ENCODE data around the gene CEP135.
"Not testable (repeated sequence)": the region's sequence is repeated elsewhere in the genome, so short reads cannot be mapped to it uniquely, and the experiment has no call there.

Gene CEP135

GRCh38 chr4:55931043-55931442 lies 17.7 kb upstream of the CEP135 start:
- H3K27me3 Mint-ChIP-seq: no peaks in the 10 kb centered on the region
- no peak for DNase-seq
- H3K36me3 Mint-ChIP-seq: no peaks in the 10 kb centered on the region
- CTCF ChIA-PET: interaction anchor here (2.0 kb wide), 1 partner anchor 18 kb away, joined by 6 read pairs; the partner anchor contains the start of gene CEP135
- H3K27ac Mint-ChIP-seq: no peak overlapping the region
- H3K9me3 Mint-ChIP-seq: peaks cover 7% of the 10 kb centered on the region
- no peaks in the 10 kb centered on the region for H3K4me1 Mint-ChIP-seq
- H3K4me3 Mint-ChIP-seq: no peak overlapping the region

- no peaks in the 10 kb centered on the region for H3K36me3 Mint-ChIP-seq
- CTCF ChIA-PET: interaction anchor here (2.0 kb wide), 1 partner anchor 17 kb away, joined by 6 read pairs; the partner anchor contains the start of gene CEP135
- peaks cover 7% of the 10 kb centered on the region for H3K9me3 Mint-ChIP-seq
- no peak overlapping the region for H3K4me3 Mint-ChIP-seq
- H3K27ac Mint-ChIP-seq: no peak overlapping the region
- no peak for DNase-seq
- H3K4me1 Mint-ChIP-seq: no peaks in the 10 kb centered on the region
- no peaks in the 10 kb centered on the region for H3K27me3 Mint-ChIP-seq
These were observed 16.9 kb upstream of the CEP135 start for GRCh38 chr4:55931833-55932232.

- Mint-ChIP-seq H3K36me3 (peaks cover under 1% of the 10 kb centered on the region), H3K27me3 (no peaks in the 10 kb centered on the region), H3K27ac (no peak overlapping the region), H3K9me3 (peaks cover 7% of the 10 kb centered on the region), H3K4me3 (no peak overlapping the region), H3K4me1 (no peaks in the 10 kb centered on the region)
- CTCF ChIA-PET: interaction anchor here (1.3 kb wide), 1 partner anchor 16 kb away, joined by 4 read pairs; the partner anchor contains the start of gene CEP135
- no peak for DNase-seq
These were observed 16.2 kb upstream of the CEP135 start for GRCh38 chr4:55932511-55932910.

- H3K27me3 Mint-ChIP-seq: no peaks in the 10 kb centered on the region
- CTCF ChIA-PET: interaction anchor here (1.3 kb wide), 1 partner anchor 15 kb away, joined by 4 read pairs; the partner anchor contains the start of gene CEP135
- H3K4me1 Mint-ChIP-seq: no peaks in the 10 kb centered on the region
- H3K4me3 Mint-ChIP-seq: no peak overlapping the region
- peaks cover 10% of the 10 kb centered on the region for H3K36me3 Mint-ChIP-seq
- no peak overlapping the region for H3K27ac Mint-ChIP-seq
- peaks cover 9% of the 10 kb centered on the region for H3K9me3 Mint-ChIP-seq
- DNase-seq: no peak
These were observed 15.1 kb upstream of the CEP135 start for GRCh38 chr4:55933611-55934010.

- H3K4me3 Mint-ChIP-seq, H3K9me3 Mint-ChIP-seq, H3K27me3 Mint-ChIP-seq, DNase-seq, H3K27ac Mint-ChIP-seq, H3K4me1 Mint-ChIP-seq, CTCF ChIA-PET: not testable (repeated sequence)
- peaks cover 16% of the 10 kb centered on the region for H3K36me3 Mint-ChIP-seq
These were observed 12.8 kb upstream of the CEP135 start for GRCh38 chr4:55935907-55936306.

GRCh38 chr4:55938481-55938880 lies 10.3 kb upstream of the CEP135 start:
- H3K4me3 Mint-ChIP-seq: no peak overlapping the region
- H3K36me3 Mint-ChIP-seq: peaks cover 19% of the 10 kb centered on the region
- H3K4me1 Mint-ChIP-seq: no peaks in the 10 kb centered on the region
- CTCF ChIA-PET: no interaction called here
- DNase-seq: no peak
- no peaks in the 10 kb centered on the region for H3K27me3 Mint-ChIP-seq
- H3K9me3 Mint-ChIP-seq: peaks cover 7% of the 10 kb centered on the region
- H3K27ac Mint-ChIP-seq: no peak overlapping the region

GRCh38 chr4:55939421-55939820 lies 9.3 kb upstream of the CEP135 start:
- Mint-ChIP-seq H3K4me1 (no peaks in the 10 kb centered on the region), H3K27ac (no peak overlapping the region), H3K27me3 (no peaks in the 10 kb centered on the region), H3K4me3 (no peak overlapping the region), H3K36me3 (peaks cover 22% of the 10 kb centered on the region), H3K9me3 (peaks cover 6% of the 10 kb centered on the region)
- CTCF ChIA-PET: no interaction called here
- DNase-seq: no peak

- H3K4me3 Mint-ChIP-seq: no peak overlapping the region
- H3K36me3 Mint-ChIP-seq: peaks cover 29% of the 10 kb centered on the region
- H3K27me3 Mint-ChIP-seq: no peaks in the 10 kb centered on the region
- CTCF ChIA-PET: no interaction called here
- peaks cover 6% of the 10 kb centered on the region for H3K9me3 Mint-ChIP-seq
- peaks cover 13% of the 10 kb centered on the region for H3K4me1 Mint-ChIP-seq
- DNase-seq: no peak
- no peak overlapping the region for H3K27ac Mint-ChIP-seq
These were observed 6.8 kb upstream of the CEP135 start for GRCh38 chr4:55941881-55942396.

- peak overlapping the region; percentile 80 for H3K4me3 Mint-ChIP-seq
- peaks cover 19% of the 10 kb centered on the region for H3K36me3 Mint-ChIP-seq
- DNase-seq: peak; percentile 41
- CTCF ChIA-PET: interaction anchor here (0.7 to 2.4 kb wide), 7 partner anchors 10 to 490 kb away, joined by 3 to 15 read pairs (median 4); partner anchors contain the start of gene PAICS
- peak overlapping the region; percentile 92 for H3K27ac Mint-ChIP-seq
- peaks cover 48% of the 10 kb centered on the region for H3K4me1 Mint-ChIP-seq
- H3K27me3 Mint-ChIP-seq: no peaks in the 10 kb centered on the region
- H3K9me3 Mint-ChIP-seq: no peaks in the 10 kb centered on the region
These were observed 1.4 kb upstream of the CEP135 start for GRCh38 chr4:55947254-55947882.

GRCh38 chr4:55947912-55948725 lies 626 bp upstream of the CEP135 start:
- H3K27ac Mint-ChIP-seq: peak overlapping the region; percentile 92
- peak; percentile 54 for DNase-seq
- H3K4me1 Mint-ChIP-seq: peaks cover 50% of the 10 kb centered on the region
- H3K36me3 Mint-ChIP-seq: peaks cover 22% of the 10 kb centered on the region
- no peaks in the 10 kb centered on the region for H3K9me3 Mint-ChIP-seq
- H3K4me3 Mint-ChIP-seq: peak overlapping the region; percentile 80
- no peaks in the 10 kb centered on the region for H3K27me3 Mint-ChIP-seq
- CTCF ChIA-PET: interaction anchor here (0.6 to 2.4 kb wide), 18 partner anchors 10 to 1029 kb away, joined by 3 to 15 read pairs (median 4); partner anchors contain the start of genes AASDH, NOA1 and PAICS

GRCh38 chr4:55949482-55949802 lies 697 bp downstream of the CEP135 start:
- Mint-ChIP-seq H3K4me1 (peaks cover 50% of the 10 kb centered on the region), H3K36me3 (peaks cover 28% of the 10 kb centered on the region), H3K27me3 (no peaks in the 10 kb centered on the region), H3K4me3 (peak overlapping the region; percentile 80), H3K27ac (peak overlapping the region; percentile 92), H3K9me3 (no peaks in the 10 kb centered on the region)
- CTCF ChIA-PET: interaction anchor here (0.6 to 2.4 kb wide), 15 partner anchors 8 to 1028 kb away, joined by 3 to 15 read pairs (median 3); partner anchors contain the start of genes AASDH, NOA1 and PAICS
- no peak for DNase-seq

- DNase-seq: no peak
- Mint-ChIP-seq H3K36me3 (peaks cover 34% of the 10 kb centered on the region), H3K4me3 (no peak overlapping the region), H3K27ac (no peak overlapping the region), H3K27me3 (no peaks in the 10 kb centered on the region), H3K4me1 (peaks cover 40% of the 10 kb centered on the region), H3K9me3 (no peaks in the 10 kb centered on the region)
- CTCF ChIA-PET: no interaction called here
These were observed 2.6 kb downstream of the CEP135 start for GRCh38 chr4:55951191-55951922.

GRCh38 chr4:55955710-55956109 lies 7.0 kb downstream of the CEP135 start:
- Mint-ChIP-seq H3K4me3 (no peak overlapping the region), H3K27me3 (no peaks in the 10 kb centered on the region), H3K36me3 (peaks cover 52% of the 10 kb centered on the region), H3K9me3 (no peaks in the 10 kb centered on the region), H3K27ac (no peak overlapping the region), H3K4me1 (peaks cover 9% of the 10 kb centered on the region)
- DNase-seq: no peak
- CTCF ChIA-PET: interaction anchor here (1.2 kb wide), 1 partner anchor 18 kb away, joined by 3 read pairs; no protein-coding TSS in a partner anchor

- Mint-ChIP-seq H3K4me3 (no peak overlapping the region), H3K27ac (no peak overlapping the region), H3K27me3 (no peaks in the 10 kb centered on the region), H3K4me1 (no peaks in the 10 kb centered on the region), H3K9me3 (no peaks in the 10 kb centered on the region), H3K36me3 (peaks cover 44% of the 10 kb centered on the region)
- no peak for DNase-seq
- CTCF ChIA-PET: no interaction called here
These were observed 10.9 kb downstream of the CEP135 start for GRCh38 chr4:55959655-55960054.
